GM18499 (cell line): Measurements from ENCODE around the gene EML3.
A peak's percentile ranks its signal among the peaks of the same experiment; 100 is the strongest.
"Not testable (repeated sequence)": the region's sequence is repeated elsewhere in the genome, so short reads cannot be mapped to it uniquely, and the experiment has no call there.

ENCODE experiments used
- ATAC-seq: cut with Tn5 transposase; IDR thresholded peaks from one replicate; pipeline ENCODE4 v1.9.1; 2021; ENCODE audit warnings: moderate number of reproducible peaks; ENCODE audit not compliant: insufficient read depth, unreplicated experiment

EML3 gene

GRCh38 chr11:62574363-62575071 lies 38.1 kb downstream of the EML3 start:
- ATAC-seq: no peak

- peak; percentile 59 for ATAC-seq
Measured at GRCh38 chr11:62573592-62574362, 38.8 kb downstream of the EML3 start, which contains the start of gene EEF1G. TSS of gene EEF1G (minus strand) at chr11:62573891. CDS start at chr11:62573842, 49 bp downstream.

- no peak for ATAC-seq
Measured at GRCh38 chr11:62573006-62573591, 39.5 kb downstream of the EML3 start.

- no peak for ATAC-seq
Measured at GRCh38 chr11:62572431-62572830, 40.1 kb downstream of the EML3 start.

- ATAC-seq: not testable (repeated sequence)
Measured at GRCh38 chr11:62571493-62571892, 41.1 kb downstream of the EML3 start.

- ATAC-seq: not testable (repeated sequence)
Measured at GRCh38 chr11:62570903-62571302, 41.7 kb downstream of the EML3 start.

GRCh38 chr11:62569611-62570010 lies 43.0 kb downstream of the EML3 start:
- no peak for ATAC-seq

GRCh38 chr11:62567018-62567633 lies 45.4 kb downstream of the EML3 start:
- no peak for ATAC-seq

- no peak for ATAC-seq
Measured at GRCh38 chr11:62566247-62566646, 46.3 kb downstream of the EML3 start.

GRCh38 chr11:62565100-62565802 lies 47.3 kb downstream of the EML3 start:
- ATAC-seq: no peak

- not testable (repeated sequence) for ATAC-seq
Measured at GRCh38 chr11:62561677-62562230, 50.8 kb downstream of the EML3 start.

GRCh38 chr11:62560566-62561103 lies 51.9 kb downstream of the EML3 start:
- no peak for ATAC-seq

- ATAC-seq: not testable (repeated sequence)
Measured at GRCh38 chr11:62559626-62560025, 52.9 kb downstream of the EML3 start.

- ATAC-seq: no peak
Measured at GRCh38 chr11:62559204-62559603, 53.4 kb downstream of the EML3 start.

GRCh38 chr11:62558669-62559068 lies 53.9 kb downstream of the EML3 start:
- no peak for ATAC-seq

- ATAC-seq: no peak
Measured at GRCh38 chr11:62556875-62557631, 55.5 kb downstream of the EML3 start.

GRCh38 chr11:62556108-62556874 lies 56.3 kb downstream of the EML3 start:
- no peak for ATAC-seq

GRCh38 chr11:62555464-62556107 lies 57.0 kb downstream of the EML3 start:
- no peak for ATAC-seq
